ENCODE measurements around the gene UNC13D. TPM values are rescaled to one million over a fixed set of nuclear protein-coding genes. Genes with fewer than 3 reads are reported as not detected.

Gene UNC13D
- total and polyA plus RNA-seq, 9 of the 15 experiments (the other 6 are each of a cell fraction or from before 2014, with no cell fraction given): 0.86 to 244 (median 69.2) TPM

GRCh38 chr17:75845058-75845711 lies 981 bp upstream of the UNC13D start (continued):
- TF ChIP-seq RREB1 (CRISPR knock-in tag; IDR thresholded peaks at IDR 0.05) (peak; percentile 85), ZNF57 (CRISPR knock-in tag; IDR thresholded peaks at IDR 0.05) (no peak), SIRT6 (IDR thresholded peaks at IDR 0.05; ENCODE audit: low read depth, low read length) (no peak), SP2 (IDR thresholded peaks at IDR 0.05; ENCODE audit: extremely low read depth, low read depth, low read length, poor library complexity, severe bottlenecking) (no peak), ATF3 (IDR thresholded peaks at IDR 0.05) (no peak), ATF3 (CRISPR knock-in tag; conservative IDR thresholded peaks at IDR 0.05) (peak; percentile 58; the same call in 1 of the 2 replicates), MTF1 (CRISPR knock-in tag; IDR thresholded peaks at IDR 0.05; ENCODE audit: borderline replicate concordance) (no peak), MEIS2 (IDR thresholded peaks at IDR 0.05; ENCODE audit: partially characterized antibody) (peak; percentile 89), PBX2 (CRISPR knock-in tag; IDR thresholded peaks at IDR 0.05; ENCODE audit: low read depth) (no peak), PBX2 (tag; conservative IDR thresholded peaks at IDR 0.05; ENCODE audit: low read depth) (peak; percentile 70; the same call in 1 of the 2 replicates), ZNF717 (CRISPR knock-in tag; IDR thresholded peaks at IDR 0.05) (no peak), FOXA3 (CRISPR knock-in tag; conservative IDR thresholded peaks at IDR 0.05 in 1 of 2, IDR thresholded peaks at IDR 0.05 in 1 of 2) (0 out of 4 replicates have a peak, but pooled peaks of 1 of the 2 experiments have one; percentile 50), NR2C2 (CRISPR knock-in tag; IDR thresholded peaks at IDR 0.05) (no peak), NR2C2 (tag; IDR thresholded peaks at IDR 0.05) (0 out of 2 replicates have a peak, but pooled peaks have one; percentile 23), FOXJ2 (tag; IDR thresholded peaks at IDR 0.05) (no peak), NCOA2 (IDR thresholded peaks at IDR 0.05; ENCODE audit: partially characterized antibody in 2 of 2) (no peak)
